Measurements from ENCODE around the gene EXOG.

DNA sequence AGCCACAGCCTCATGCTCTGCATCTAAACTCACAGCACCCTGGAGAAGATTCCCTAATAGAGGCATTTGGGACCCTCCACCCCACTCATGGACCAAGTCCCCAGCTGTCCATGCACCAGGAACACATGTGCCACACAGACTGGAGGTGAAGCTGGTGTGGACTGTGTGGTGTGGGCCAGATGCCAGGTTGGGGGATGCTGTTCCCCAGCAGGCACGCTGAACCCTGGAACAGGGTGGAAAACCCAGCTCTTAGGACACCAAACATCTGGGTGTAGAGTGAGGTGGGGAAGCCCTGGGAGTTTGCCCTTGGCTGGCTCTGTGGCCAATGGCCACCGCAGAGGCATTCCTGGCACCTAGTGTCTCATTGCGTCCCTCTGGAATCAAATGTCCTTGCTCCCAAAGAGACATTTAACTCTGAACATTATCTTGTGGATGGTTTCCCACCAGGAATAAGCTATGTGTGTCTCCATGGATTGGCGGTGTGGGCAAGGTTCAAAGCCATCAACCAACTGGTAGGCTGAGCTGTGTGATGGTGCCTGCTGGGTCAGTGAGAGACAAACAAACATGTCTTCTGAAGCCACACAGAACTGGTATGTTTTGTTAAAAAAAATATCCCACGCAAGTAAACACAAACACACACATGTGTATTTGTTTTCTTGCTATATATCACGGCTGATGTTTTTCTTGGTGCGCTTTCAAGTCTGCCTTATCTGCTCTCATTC is 65.0 kb downstream of the EXOG start:
- TF ChIP-seq, protein P1, sequence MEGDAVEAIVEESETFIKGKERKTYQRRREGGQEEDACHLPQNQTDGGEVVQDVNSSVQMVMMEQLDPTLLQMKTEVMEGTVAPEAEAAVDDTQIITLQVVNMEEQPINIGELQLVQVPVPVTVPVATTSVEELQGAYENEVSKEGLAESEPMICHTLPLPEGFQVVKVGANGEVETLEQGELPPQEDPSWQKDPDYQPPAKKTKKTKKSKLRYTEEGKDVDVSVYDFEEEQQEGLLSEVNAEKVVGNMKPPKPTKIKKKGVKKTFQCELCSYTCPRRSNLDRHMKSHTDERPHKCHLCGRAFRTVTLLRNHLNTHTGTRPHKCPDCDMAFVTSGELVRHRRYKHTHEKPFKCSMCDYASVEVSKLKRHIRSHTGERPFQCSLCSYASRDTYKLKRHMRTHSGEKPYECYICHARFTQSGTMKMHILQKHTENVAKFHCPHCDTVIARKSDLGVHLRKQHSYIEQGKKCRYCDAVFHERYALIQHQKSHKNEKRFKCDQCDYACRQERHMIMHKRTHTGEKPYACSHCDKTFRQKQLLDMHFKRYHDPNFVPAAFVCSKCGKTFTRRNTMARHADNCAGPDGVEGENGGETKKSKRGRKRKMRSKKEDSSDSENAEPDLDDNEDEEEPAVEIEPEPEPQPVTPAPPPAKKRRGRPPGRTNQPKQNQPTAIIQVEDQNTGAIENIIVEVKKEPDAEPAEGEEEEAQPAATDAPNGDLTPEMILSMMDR (IDR thresholded peaks at IDR 0.05), result no peak
- no peak for TF ChIP-seq POLR2A (IDR thresholded peaks at IDR 0.05)
